MM.1S (cell line): ENCODE measurements around the gene USP31.

Experiments
- DNase-seq: peaks from one replicate; pipeline ENCODE4 v3.0.0-alpha.2; 2015
- H2AFZ ChIP-seq: fragments of 300-600 bp; sonication (generic); 2 replicates; pipeline ENCODE4 v1.6.0; 2016; ENCODE audit warnings: antibody characterized with exemption, low read length
- H3F3A ChIP-seq: fragments of 300-600 bp; sonication (generic); 2 replicates; pipeline ENCODE4 v1.6.1; 2016; ENCODE audit warnings: mild to moderate bottlenecking, antibody characterized with exemption, low read length, moderate library complexity, mixed read lengths; ENCODE audit not compliant: insufficient read depth
- H3K27ac ChIP-seq: fragments of 300-600 bp; sonication (generic); 2 replicates; pipeline ENCODE4 v1.5.1; 2016; ENCODE audit warnings: mild to moderate bottlenecking, low read length
- H3K27me3 ChIP-seq: fragments of 300-600 bp; sonication (generic); replicated peaks from 2 replicates; pipeline ENCODE4 v1.6.0; 2016; ENCODE audit warnings: low read length; ENCODE audit not compliant: insufficient read depth
- H3K36me3 ChIP-seq: fragments of 300-600 bp; sonication (generic); replicated peaks from 2 replicates; pipeline ENCODE4 v1.6.1; 2016; ENCODE audit warnings: mild to moderate bottlenecking, low read length, mixed read lengths; ENCODE audit not compliant: insufficient read depth
- H3K4me1 ChIP-seq: fragments of 300-600 bp; sonication (generic); 2 replicates; pipeline ENCODE4 v1.6.1; 2016; ENCODE audit warnings: low read length, mixed read lengths
- H3K4me2 ChIP-seq: fragments of 300-600 bp; sonication (generic); 2 replicates; pipeline ENCODE4 v1.6.0; 2016; ENCODE audit warnings: low read depth, low read length
- H3K4me3 ChIP-seq: fragments of 300-600 bp; sonication (generic); 2 replicates; pipeline ENCODE4 v1.5.1; 2016; ENCODE audit warnings: low read length, mixed read lengths
- H3K79me2 ChIP-seq: fragments of 300-600 bp; sonication (generic); 2 replicates; pipeline ENCODE4 v1.6.1; 2016; ENCODE audit warnings: mixed run types, low read length, mixed read lengths
- H3K9ac ChIP-seq: fragments of 300-600 bp; sonication (generic); 2 replicates; pipeline ENCODE4 v1.6.1; 2016; ENCODE audit warnings: low read length, mixed read lengths
- H3K9me2 ChIP-seq: fragments of 300-600 bp; sonication (generic); replicated peaks from 2 replicates; pipeline ENCODE4 v1.6.1; 2016; ENCODE audit warnings: mild to moderate bottlenecking, low read length, mixed read lengths; ENCODE audit not compliant: insufficient read depth
- H3K9me3 ChIP-seq: fragments of 300-600 bp; sonication (generic); replicated peaks from 2 replicates; pipeline ENCODE4 v1.6.1; 2016; ENCODE audit warnings: mild to moderate bottlenecking, low read length, mixed read lengths; ENCODE audit not compliant: insufficient read depth
- H4K20me1 ChIP-seq: fragments of 300-600 bp; sonication (generic); 2 replicates; pipeline ENCODE4 v1.6.1; 2016; ENCODE audit warnings: mild to moderate bottlenecking, low read length, moderate library complexity, mixed read lengths; ENCODE audit not compliant: insufficient read depth
- CTCF ChIP-seq: fragments of 300-600 bp; sonication (generic); IDR thresholded peaks from 2 replicates; pipeline ENCODE4 v1.5.1; 2016; ENCODE audit warnings: antibody characterized with exemption, low read length, mixed read lengths
- EZH2 ChIP-seq: fragments of 300-600 bp; sonication (generic); optimal IDR thresholded peaks from 2 replicates; pipeline ENCODE3; 2017; ENCODE audit warnings: low read depth, mild to moderate bottlenecking, antibody characterized with exemption, low read length, mixed read lengths
- EZH2phosphoT487 ChIP-seq: fragments of 300-600 bp; sonication (generic); IDR thresholded peaks from 2 replicates; pipeline ENCODE4 v1.6.1; 2018; ENCODE audit warnings: antibody characterized with exemption, low read length

USP31 gene

GRCh38 chr16:23088018-23088417, 61.2 kb downstream of the USP31 start:
- H3K36me3 ChIP-seq = peaks cover 3% of the 10 kb centered on the region; the same call in 1 of the 2 replicates
- no peak overlapping the region for H3K4me3 ChIP-seq
- H3K9me3 ChIP-seq = no peaks in the 10 kb centered on the region
- no peaks in the 10 kb centered on the region for H3K27me3 ChIP-seq
- no peaks in the 10 kb centered on the region for H3F3A ChIP-seq
- no peaks in the 10 kb centered on the region for H4K20me1 ChIP-seq
- H2AFZ ChIP-seq = no peak overlapping the region
- no peak overlapping the region for H3K27ac ChIP-seq
- H3K4me1 ChIP-seq = no peaks in the 10 kb centered on the region
- no peak overlapping the region for H3K9ac ChIP-seq
- DNase-seq = no peak
- no peaks in the 10 kb centered on the region for H3K79me2 ChIP-seq
- no peak for TF ChIP-seq EZH2
- TF ChIP-seq EZH2phosphoT487 = no peak
- TF ChIP-seq CTCF = no peak
- H3K9me2 ChIP-seq = no peaks in the 10 kb centered on the region
- no peak overlapping the region for H3K4me2 ChIP-seq

- no peaks in the 10 kb centered on the region for H3K9me2 ChIP-seq
- TF ChIP-seq CTCF (no peak), EZH2phosphoT487 (no peak), EZH2 (no peak)
These were observed 63.3 kb downstream of the USP31 start for GRCh38 chr16:23085949-23086348.

GRCh38 chr16:23082161-23082788, 67.0 kb downstream of the USP31 start:
- H3K4me1 ChIP-seq = no peaks in the 10 kb centered on the region
- H3F3A ChIP-seq = no peaks in the 10 kb centered on the region
- no peaks in the 10 kb centered on the region for H3K27me3 ChIP-seq
- no peak for TF ChIP-seq EZH2
- no peak for TF ChIP-seq CTCF
- no peak for TF ChIP-seq EZH2phosphoT487
- H3K4me3 ChIP-seq = no peak overlapping the region
- H3K27ac ChIP-seq = no peak overlapping the region
- no peaks in the 10 kb centered on the region for H3K9me2 ChIP-seq
- H3K9me3 ChIP-seq = no peaks in the 10 kb centered on the region
- no peak overlapping the region for H2AFZ ChIP-seq
- H3K4me2 ChIP-seq = no peak overlapping the region
- no peaks in the 10 kb centered on the region for H3K79me2 ChIP-seq
- no peaks in the 10 kb centered on the region for H4K20me1 ChIP-seq
- no peaks in the 10 kb centered on the region for H3K36me3 ChIP-seq
- DNase-seq = no peak
- H3K9ac ChIP-seq = no peak overlapping the region

More at GRCh38 chr16:23085949-23086348, 63.3 kb downstream of the USP31 start:
- no peaks in the 10 kb centered on the region for H3F3A ChIP-seq
- H3K27ac ChIP-seq = no peak overlapping the region
- H3K9ac ChIP-seq = no peak overlapping the region
- no peak overlapping the region for H3K4me3 ChIP-seq
- H3K27me3 ChIP-seq = no peaks in the 10 kb centered on the region
- DNase-seq = no peak
- no peak overlapping the region for H3K4me2 ChIP-seq
- H3K9me3 ChIP-seq = no peaks in the 10 kb centered on the region
- no peaks in the 10 kb centered on the region; the same call in 1 of the 2 replicates for H3K36me3 ChIP-seq
- H3K79me2 ChIP-seq = no peaks in the 10 kb centered on the region
- no peak overlapping the region for H2AFZ ChIP-seq
- H3K4me1 ChIP-seq = no peaks in the 10 kb centered on the region
- no peaks in the 10 kb centered on the region for H4K20me1 ChIP-seq
